ENCODE measurements around the gene FMOD. TPM values are rescaled to one million over a fixed set of nuclear protein-coding genes. Genes with fewer than 3 reads are reported as not detected.
A peak's percentile ranks its signal among the peaks of the same experiment; 100 is the strongest.
"Not testable (repeated sequence)": the region's sequence is repeated elsewhere in the genome, so short reads cannot be mapped to it uniquely, and the experiment has no call there.

The FMOD gene
- total RNA-seq, 4 donors from 2014 or later: 67.7 to 173 (median 111) TPM

- WGBS, 2 donors: 88 to 94% methylated on average over 9 of the region's 9 CpGs
- Histone ChIP-seq H3K4me3 (replicated peaks in 1 of 3) (peak overlapping the region in 1 of 3 donors; percentile 22), H3K4me1 (peaks cover 27 to 34% of the 10 kb centered on the region in 2 donors), H3K9me3 (no peaks in the 10 kb centered on the region), H3K27ac (peak overlapping the region; percentile 51 to 89 (median 87)), H3K27me3 (no peaks in the 10 kb centered on the region), H3K36me3 (peaks cover 0 to 29% of the 10 kb centered on the region in 2 donors)
- no peak for DNase-seq
- TF ChIP-seq POLR2A (IDR thresholded peaks at IDR 0.05) (no peak), CTCF (IDR thresholded peaks at IDR 0.05) (no peak)
- intact Hi-C loops (cut with DNase I): no loop called here
Measured at GRCh38 chr1:203304391-203304918, 46.5 kb downstream of the FMOD start.

- Histone ChIP-seq H3K27ac (no peak overlapping the region), H3K27me3 (no peaks in the 10 kb centered on the region), H3K4me1 (peaks cover 15 to 19% of the 10 kb centered on the region in 2 donors), H3K9me3 (no peaks in the 10 kb centered on the region), H3K4me3 (replicated peaks in 1 of 3) (no peak overlapping the region), H3K36me3 (peaks cover 0 to 16% of the 10 kb centered on the region in 2 donors)
- intact Hi-C loops (cut with DNase I): no loop called here
- WGBS, 2 donors: 90 to 97% methylated on average over 3 of the region's 3 CpGs
- DNase-seq: no peak
- TF ChIP-seq CTCF (IDR thresholded peaks at IDR 0.05) (no peak), POLR2A (IDR thresholded peaks at IDR 0.05) (no peak)
Measured at GRCh38 chr1:203302894-203303293, 48.0 kb downstream of the FMOD start.

- TF ChIP-seq POLR2A (IDR thresholded peaks at IDR 0.05) (no peak), CTCF (IDR thresholded peaks at IDR 0.05) (no peak)
- 88 to 93% methylated on average over 7 of the region's 7 CpGs for WGBS, 2 donors
- Histone ChIP-seq H3K9me3 (no peaks in the 10 kb centered on the region), H3K36me3 (peaks cover 0 to 12% of the 10 kb centered on the region in 2 donors), H3K4me3 (replicated peaks in 1 of 3) (no peak overlapping the region), H3K4me1 (peaks cover 11 to 14% of the 10 kb centered on the region in 2 donors), H3K27me3 (no peaks in the 10 kb centered on the region), H3K27ac (no peak overlapping the region)
- DNase-seq: no peak
- intact Hi-C loops (cut with DNase I): no loop called here
Measured at GRCh38 chr1:203302456-203302855, 48.5 kb downstream of the FMOD start.

- H3K27me3 ChIP-seq: no peaks in the 10 kb centered on the region
- DNase-seq: no peak
- no peaks in the 10 kb centered on the region for H3K9me3 ChIP-seq
- no peak overlapping the region for H3K4me3 ChIP-seq (replicated peaks in 1 of 3)
- no peak for TF ChIP-seq CTCF (IDR thresholded peaks at IDR 0.05)
- no peak for TF ChIP-seq POLR2A (IDR thresholded peaks at IDR 0.05)
- H3K27ac ChIP-seq: no peak overlapping the region
- intact Hi-C loops (cut with DNase I): no loop called here
- peaks cover 0 to 5% of the 10 kb centered on the region in 2 donors for H3K36me3 ChIP-seq
- H3K4me1 ChIP-seq: peaks cover 4 to 8% of the 10 kb centered on the region in 2 donors
Measured at GRCh38 chr1:203301331-203301668, 49.6 kb downstream of the FMOD start.

GRCh38 chr1:203300441-203301330 lies 50.2 kb downstream of the FMOD start:
- TF ChIP-seq CTCF (IDR thresholded peaks at IDR 0.05) (no peak), POLR2A (IDR thresholded peaks at IDR 0.05) (no peak)
- 75 to 78% methylated on average over 11 of the region's 11 CpGs for WGBS, 2 donors
- Histone ChIP-seq H3K9me3 (no peaks in the 10 kb centered on the region), H3K36me3 (peaks cover 0 to 2% of the 10 kb centered on the region in 2 donors), H3K27ac (no peak overlapping the region), H3K27me3 (no peaks in the 10 kb centered on the region), H3K4me1 (peaks cover 4 to 8% of the 10 kb centered on the region in 2 donors), H3K4me3 (replicated peaks in 1 of 3) (no peak overlapping the region)
- DNase-seq: no peak
- intact Hi-C loops (cut with DNase I): no loop called here

- intact Hi-C loops (cut with DNase I); H3K4me1 ChIP-seq; H3K27ac ChIP-seq; DNase-seq; H3K9me3 ChIP-seq; H3K4me3 ChIP-seq (replicated peaks in 1 of 3); H3K27me3 ChIP-seq; H3K36me3 ChIP-seq: not testable (repeated sequence)
- 90 to 94% methylated on average over 8 of the region's 8 CpGs for WGBS, 2 donors
Measured at GRCh38 chr1:203299719-203300429, 51.0 kb downstream of the FMOD start.

Measured in thyroid gland (tissue), 4 donors.